ENCODE measurements around the gene PP2D1. TPM values are rescaled to one million over a fixed set of nuclear protein-coding genes. Genes with fewer than 3 reads are reported as not detected.

Gene PP2D1
- not detected for total RNA-seq

- DNase-seq (ENCODE audit: low spot score in 2 of 2), result no peak
- WGBS, 2 donors, result 87 to 93% methylated on average over 4 of the region's 4 CpGs
- H3K4me1 ChIP-seq, result no peaks in the 10 kb centered on the region
- no peaks in the 10 kb centered on the region for H3K9me3 ChIP-seq
- H3K4me3 ChIP-seq, result no peak within 1 kb of the TSS
- no peaks in the 10 kb centered on the region for H3K27me3 ChIP-seq
- TF ChIP-seq POLR2A (IDR thresholded peaks at IDR 0.05) (no peak), CTCF (IDR thresholded peaks at IDR 0.05) (no peak), EP300 (IDR thresholded peaks at IDR 0.05) (no peak)
- H3K36me3 ChIP-seq, result no peaks in the 10 kb centered on the region
- H3K27ac ChIP-seq, result no peak within 1 kb of the TSS
These were observed at the start of gene PP2D1 for GRCh38 chr3:20012164-20012563. Gene PP2D1 (minus strand): TSS chr3:20012264. CDS start chr3:20012072, 192 bp downstream.

GRCh38 chr3:20060974-20061685, 49.1 kb upstream of the PP2D1 start:
- peak overlapping the region in 1 of 4 donors; percentile 9 for H3K4me3 ChIP-seq
- H3K36me3 ChIP-seq, result no peaks in the 10 kb centered on the region
- 63% methylated on average over 4 of the region's 4 CpGs for WGBS, 2 donors
- DNase-seq (ENCODE audit: low spot score in 2 of 2), result no peak
- no peaks in the 10 kb centered on the region for H3K27me3 ChIP-seq
- no peaks in the 10 kb centered on the region for H3K9me3 ChIP-seq
- H3K4me1 ChIP-seq, result peaks cover 4 to 79% (median 46%) of the 10 kb centered on the region in 4 donors
- TF ChIP-seq CTCF (IDR thresholded peaks at IDR 0.05), result no peak
- TF ChIP-seq POLR2A (IDR thresholded peaks at IDR 0.05), result no peak
- TF ChIP-seq EP300 (IDR thresholded peaks at IDR 0.05), result peak in 1 of 2 donors; percentile 81
- H3K27ac ChIP-seq, result peak overlapping the region; percentile 23 to 83 (median 70)

GRCh38 chr3:20059929-20060328, 47.9 kb upstream of the PP2D1 start:
- no peaks in the 10 kb centered on the region for H3K9me3 ChIP-seq
- H3K27me3 ChIP-seq, result no peaks in the 10 kb centered on the region
- peaks cover 4 to 79% (median 55%) of the 10 kb centered on the region in 4 donors for H3K4me1 ChIP-seq
- TF ChIP-seq POLR2A (IDR thresholded peaks at IDR 0.05) (no peak), EP300 (IDR thresholded peaks at IDR 0.05) (no peak), CTCF (IDR thresholded peaks at IDR 0.05) (no peak)
- H3K36me3 ChIP-seq, result no peaks in the 10 kb centered on the region
- DNase-seq (ENCODE audit: low spot score in 2 of 2), result no peak
- 92 to 99% methylated on average over 3 of the region's 3 CpGs for WGBS, 2 donors
- H3K27ac ChIP-seq, result peak overlapping the region in 3 of 4 donors; percentile 6 to 83 (median 80)
- H3K4me3 ChIP-seq, result no peak overlapping the region

- TF ChIP-seq POLR2A (IDR thresholded peaks at IDR 0.05) (no peak), CTCF (IDR thresholded peaks at IDR 0.05) (no peak), EP300 (IDR thresholded peaks at IDR 0.05) (no peak)
- peaks cover 4 to 71% (median 52%) of the 10 kb centered on the region in 4 donors for H3K4me1 ChIP-seq
- 22 to 27% methylated on average over 2 of the region's 2 CpGs for WGBS, 2 donors
These were observed 45.6 kb upstream of the PP2D1 start for GRCh38 chr3:20057612-20058180.

More at GRCh38 chr3:20057612-20058180, 45.6 kb upstream of the PP2D1 start:
- Histone ChIP-seq H3K27ac (peak overlapping the region; percentile 39 to 86 (median 72)), H3K4me3 (no peak overlapping the region), H3K36me3 (no peaks in the 10 kb centered on the region), H3K9me3 (no peaks in the 10 kb centered on the region), H3K27me3 (no peaks in the 10 kb centered on the region)
- DNase-seq (ENCODE audit: low spot score in 2 of 2), result no peak

Measured in tibial nerve (tissue), 4 donors.